HG03469 (cell line): ENCODE results near the gene GRIN2C.
"Not testable (repeated sequence)": the region's sequence is repeated elsewhere in the genome, so short reads cannot be mapped to it uniquely, and the experiment has no call there.

ENCODE experiments used
- ATAC-seq: cut with Tn5 transposase; IDR thresholded peaks from one replicate; pipeline ENCODE4 v1.9.1; 2021; ENCODE audit warnings: mild to moderate bottlenecking, moderate library complexity, moderate number of reproducible peaks; ENCODE audit not compliant: unreplicated experiment

GRIN2C gene

GRCh38 chr17:74859459-74860228, at the start of gene GRIN2C:
GRIN2C (minus strand) TSS chr17:74859885; CDS start chr17:74855092, 4,793 bp downstream.
- no peak for ATAC-seq

DNA sequence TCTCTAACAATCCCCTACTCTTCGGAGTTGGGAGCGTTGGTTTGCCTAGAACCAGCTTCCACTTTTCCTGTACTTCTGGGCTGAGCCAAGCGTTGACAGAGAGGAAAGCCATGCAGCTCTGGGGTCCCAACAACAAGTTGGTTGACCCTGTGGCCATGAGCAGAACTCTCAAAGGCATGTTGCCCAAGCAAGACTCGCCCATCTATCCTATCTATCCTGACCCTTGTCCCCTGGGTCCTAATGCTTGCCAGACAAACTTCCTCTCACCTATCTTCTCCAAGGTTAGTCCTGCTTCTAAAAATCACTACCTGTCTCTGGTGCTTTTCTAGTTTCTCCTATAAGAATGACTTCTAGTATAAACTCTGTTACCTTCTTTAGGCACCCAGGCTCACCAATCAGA, 49.4 kb upstream of the GRIN2C start:
- not testable (repeated sequence) for ATAC-seq

DNA sequence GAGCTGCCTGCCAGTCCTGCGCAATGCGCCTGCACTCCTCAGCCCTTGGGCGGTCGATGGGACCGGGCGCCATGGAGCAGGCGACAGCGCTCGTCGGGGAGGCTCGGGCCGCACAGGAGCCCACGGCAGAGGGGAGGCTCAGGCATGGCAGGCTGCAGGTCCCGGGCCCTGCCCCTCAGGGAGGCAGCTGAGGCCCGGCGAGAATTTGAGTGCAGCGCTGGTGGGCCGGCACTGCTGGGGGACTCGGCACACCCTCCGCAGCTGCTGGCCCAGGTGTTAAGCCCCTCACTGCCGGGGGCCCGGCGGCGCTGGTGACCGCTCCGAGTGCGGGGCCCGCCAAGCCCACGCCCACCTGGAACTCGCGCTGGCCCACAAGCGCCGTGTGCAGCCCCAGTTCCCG, 47.3 kb upstream of the GRIN2C start:
- no peak for ATAC-seq

- ATAC-seq = not testable (repeated sequence)
These were observed 46.6 kb upstream of the GRIN2C start for GRCh38 chr17:74906214-74906793.

- no peak for ATAC-seq
These were observed 45.2 kb upstream of the GRIN2C start for GRCh38 chr17:74904687-74905409.

- no peak for ATAC-seq
These were observed 44.0 kb upstream of the GRIN2C start for GRCh38 chr17:74903671-74904070.

DNA sequence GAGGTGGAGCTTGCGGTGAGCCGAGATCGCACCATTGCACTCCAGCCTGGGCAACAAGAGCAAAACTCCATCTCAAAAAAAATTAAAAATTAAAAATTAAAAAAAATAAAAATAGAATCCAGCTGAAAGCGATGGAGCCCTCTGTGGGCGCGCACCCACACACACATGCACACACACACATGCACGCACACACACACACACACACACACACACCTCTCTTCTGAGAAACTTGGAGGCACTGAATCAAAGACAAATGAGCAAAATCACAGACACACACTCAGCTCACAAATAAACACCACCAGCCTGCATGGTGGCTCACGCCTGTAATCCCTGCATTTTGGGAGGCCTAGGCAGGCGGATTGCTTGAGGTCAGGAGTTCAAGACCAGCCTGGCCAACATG, 43.3 kb upstream of the GRIN2C start:
- ATAC-seq = no peak

GRCh38 chr17:74901353-74902135, 41.9 kb upstream of the GRIN2C start:
- ATAC-seq = no peak

DNA sequence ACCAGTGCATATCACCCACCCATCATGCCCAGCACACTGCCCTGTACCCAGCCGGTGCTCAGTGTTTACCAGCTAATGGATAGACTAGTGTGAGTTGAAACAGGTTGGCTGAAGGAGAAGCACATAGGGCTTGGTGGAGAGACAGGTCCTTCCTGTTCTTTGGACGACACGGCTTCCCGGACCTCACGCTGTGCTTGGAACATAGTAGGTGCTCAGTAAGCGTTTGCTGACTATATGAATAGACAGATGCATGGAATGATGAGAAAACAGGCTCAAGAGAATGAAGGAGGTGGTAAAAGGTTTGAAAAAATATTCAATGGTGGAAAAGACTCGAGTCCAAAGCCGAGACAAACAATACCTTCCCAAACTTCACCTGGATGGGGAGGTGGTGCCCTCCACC, 40.5 kb upstream of the GRIN2C start:
- ATAC-seq = no peak

DNA sequence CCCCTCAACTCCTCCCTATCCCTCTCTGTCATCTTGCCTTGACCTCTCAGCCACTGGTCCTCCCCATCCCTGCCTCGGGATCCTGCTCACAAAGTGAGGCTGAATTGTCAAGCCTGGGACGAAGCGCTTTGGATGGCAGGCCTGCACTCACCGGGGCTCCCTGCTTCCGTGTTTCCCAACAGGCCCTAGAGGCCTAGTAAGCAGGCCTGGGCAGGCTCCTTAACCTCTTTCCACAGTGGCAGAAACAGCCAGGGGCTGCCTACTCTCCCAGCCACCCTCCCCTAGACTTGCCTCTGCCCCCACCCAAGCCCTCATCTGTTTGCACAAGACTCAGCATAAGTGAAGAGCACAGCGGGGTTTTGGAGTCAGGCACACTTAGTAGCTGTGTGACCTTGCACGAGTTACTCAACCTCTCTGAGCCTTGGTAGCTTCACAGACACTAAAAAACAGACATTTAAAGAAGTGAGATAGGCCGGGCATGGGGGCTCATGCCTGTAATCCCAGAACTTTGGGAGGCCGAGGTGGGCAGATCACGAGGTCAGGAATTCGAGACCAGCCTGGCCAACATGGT, 38.8 kb upstream of the GRIN2C start:
- ATAC-seq = no peak

- no peak for ATAC-seq
These were observed 34.4 kb upstream of the GRIN2C start for GRCh38 chr17:74893936-74894671.

DNA sequence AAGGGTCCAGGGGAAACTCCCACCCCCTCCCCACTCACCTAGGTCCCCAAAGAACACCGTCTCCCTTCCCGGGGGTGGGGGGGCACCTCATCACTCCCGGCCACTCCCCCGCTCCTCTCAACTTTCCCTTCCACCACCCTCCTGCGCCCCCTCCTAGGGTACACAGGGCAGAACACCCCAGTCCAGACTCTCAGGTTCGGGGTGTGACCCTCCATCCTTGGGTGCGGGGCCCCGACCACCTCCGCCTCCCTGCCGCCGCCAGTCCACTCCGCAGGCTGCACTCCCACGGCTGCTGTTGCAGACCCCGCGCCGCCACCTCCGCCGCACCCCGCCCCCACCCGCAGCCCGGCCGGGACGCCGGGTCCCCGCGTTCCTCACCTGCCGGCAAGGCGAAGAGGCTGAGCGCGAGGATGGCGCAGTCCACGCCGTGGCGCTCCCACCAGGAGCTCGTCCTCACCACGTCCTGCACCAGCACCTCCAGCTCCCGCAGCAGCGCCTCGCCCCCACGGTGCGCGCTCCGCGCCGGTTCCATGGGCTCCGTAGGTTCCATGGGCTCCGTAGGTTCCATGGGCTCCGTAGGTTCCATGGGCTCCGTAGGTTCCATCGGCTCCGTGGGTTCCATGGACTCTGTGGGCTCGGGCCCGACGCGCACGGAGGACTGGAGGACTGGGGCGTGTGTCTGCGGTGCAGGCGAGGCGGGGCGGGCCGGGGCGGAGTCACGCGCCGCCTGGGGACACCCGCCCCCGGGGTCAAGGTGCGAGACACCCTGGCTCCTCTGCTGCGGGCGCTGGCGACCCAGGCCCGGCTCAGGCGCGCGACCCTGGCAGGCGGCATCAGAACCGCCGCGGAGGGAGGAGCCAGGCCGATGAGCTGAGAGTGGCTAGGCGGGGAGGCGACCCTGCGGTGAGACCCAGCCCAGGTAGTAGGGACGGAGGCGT, 33.6 kb upstream of the GRIN2C start, which contains the start of gene FADS6:
FADS6 (minus strand) TSS at position 660 of the 938 bp plus-strand sequence; CDS start at position 622, 38 bp downstream.
- ATAC-seq = no peak

DNA sequence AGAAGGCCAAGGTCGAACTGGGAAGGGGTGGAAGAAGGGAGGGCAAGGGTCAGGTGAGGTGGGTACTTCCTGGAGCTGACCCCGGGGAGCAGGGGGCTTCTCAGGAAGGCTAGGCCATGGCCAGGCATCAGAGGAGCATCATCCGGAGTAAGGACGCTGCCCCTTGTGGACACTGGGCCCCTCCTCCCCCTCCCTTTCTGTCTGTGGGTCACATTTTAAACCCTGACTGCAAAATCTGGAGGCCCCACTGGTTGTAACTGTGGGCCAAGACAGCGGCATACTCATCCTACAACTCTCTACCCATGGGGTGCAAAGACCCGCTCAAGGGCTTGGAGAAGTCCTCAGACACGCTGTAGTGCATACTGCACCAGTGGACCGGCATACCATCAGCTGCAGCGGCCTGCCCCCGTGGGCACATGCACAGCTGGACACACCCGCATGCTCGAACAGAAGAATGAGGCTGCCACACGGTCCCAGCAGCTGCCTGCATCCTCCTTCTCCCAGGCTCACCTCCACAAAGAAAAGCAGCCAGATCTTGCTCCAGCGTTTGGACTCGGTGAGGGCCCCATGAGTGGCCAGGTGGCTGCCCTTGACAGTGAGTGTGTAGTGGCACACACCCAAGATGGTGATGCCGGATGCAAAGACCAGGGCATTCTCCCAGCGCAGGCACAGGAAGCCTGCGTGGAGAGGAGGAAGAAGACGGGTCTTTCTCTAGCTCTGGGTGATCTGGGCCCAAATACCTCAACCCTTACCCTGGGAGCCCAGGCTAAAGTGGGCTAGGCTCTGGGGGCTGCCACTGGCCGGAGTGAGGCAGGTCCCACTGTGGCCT, 32.5 kb upstream of the GRIN2C start:
- no peak for ATAC-seq

GRCh38 chr17:74890554-74890953, 30.9 kb upstream of the GRIN2C start:
- no peak for ATAC-seq

- no peak for ATAC-seq
These were observed 28.8 kb upstream of the GRIN2C start for GRCh38 chr17:74888469-74888868.

DNA sequence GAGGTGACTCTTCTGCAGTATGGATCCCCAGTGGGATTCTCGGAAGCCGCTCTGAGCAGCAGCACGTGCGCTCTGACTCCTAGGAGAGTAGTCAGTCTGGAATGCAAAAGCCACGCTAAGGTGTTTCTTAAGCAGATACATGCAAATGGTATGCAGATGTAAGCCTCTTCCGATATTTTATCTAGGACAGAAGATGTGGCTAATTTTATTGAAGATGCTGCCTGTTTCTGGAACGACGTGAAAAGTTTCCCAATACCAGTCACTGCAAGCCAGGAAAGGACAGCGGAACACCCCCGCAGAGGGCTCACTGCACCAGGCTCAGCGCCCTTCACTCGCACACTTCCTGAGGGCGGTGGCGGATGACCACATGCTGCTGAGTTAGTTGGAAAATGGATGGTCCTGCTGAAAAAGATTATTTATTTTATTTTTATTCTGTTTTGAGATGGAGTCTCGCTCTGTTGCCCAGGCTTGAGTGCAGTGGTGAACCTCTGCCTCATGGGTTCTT, 23.6 kb upstream of the GRIN2C start:
- ATAC-seq = no peak

DNA sequence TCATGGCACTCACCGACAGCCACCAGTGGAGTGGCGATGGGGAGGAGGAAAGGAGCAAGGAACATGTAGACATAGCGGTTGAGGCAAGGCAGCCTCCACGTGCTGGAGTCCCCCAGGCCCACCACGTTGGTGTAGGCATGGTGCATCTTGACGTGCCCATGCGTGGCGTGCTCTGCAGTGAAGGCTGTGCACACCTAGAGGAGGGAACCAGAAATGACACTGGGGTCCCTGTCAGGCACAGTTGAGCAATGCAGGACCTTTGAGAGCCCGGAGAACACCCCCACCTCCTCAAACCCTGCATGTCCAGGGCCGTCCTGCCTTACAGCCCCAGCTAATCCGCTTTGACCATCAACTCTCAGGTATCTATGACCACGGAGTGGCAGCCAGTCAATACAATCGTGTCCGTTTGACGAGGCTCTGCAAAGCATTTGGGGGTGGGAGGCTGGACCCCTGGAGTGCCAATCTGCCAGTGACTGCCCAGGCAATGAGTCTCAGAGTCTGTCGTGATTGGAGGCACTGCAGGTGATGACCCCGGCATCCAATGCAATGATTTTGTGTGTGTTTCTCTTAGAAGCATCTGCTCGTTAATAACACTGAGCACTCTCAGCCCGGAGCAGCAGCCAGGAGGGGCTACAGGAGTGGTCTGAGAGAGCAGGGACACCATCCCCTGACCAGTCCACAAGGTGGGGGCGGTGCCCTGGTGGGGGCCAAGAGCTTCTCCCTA, 23.0 kb upstream of the GRIN2C start:
- no peak for ATAC-seq
